ENCODE results near the gene MPPED1.

DNA sequence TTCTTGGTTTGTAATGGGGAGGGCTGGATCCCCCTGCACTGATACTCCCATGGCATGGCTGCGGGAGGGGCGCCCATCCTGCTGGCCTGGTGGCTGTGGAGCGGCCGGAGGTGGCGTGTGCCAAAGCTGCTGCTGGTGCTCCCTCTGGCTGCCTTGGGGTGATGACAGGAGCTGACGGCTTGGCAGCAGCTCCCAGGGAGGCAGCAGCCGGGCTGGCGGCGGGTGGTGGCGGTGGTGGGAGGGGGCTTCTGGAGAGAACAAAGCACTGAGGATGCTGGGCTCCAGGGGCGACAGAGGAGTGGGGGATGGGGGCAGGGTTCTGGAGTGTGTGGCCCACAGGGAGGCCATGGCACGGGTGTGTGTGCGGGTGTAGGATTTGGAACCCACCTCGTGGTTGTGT lies 11.4 kb upstream of the MPPED1 start:
- TF ChIP-seq, protein P1, sequence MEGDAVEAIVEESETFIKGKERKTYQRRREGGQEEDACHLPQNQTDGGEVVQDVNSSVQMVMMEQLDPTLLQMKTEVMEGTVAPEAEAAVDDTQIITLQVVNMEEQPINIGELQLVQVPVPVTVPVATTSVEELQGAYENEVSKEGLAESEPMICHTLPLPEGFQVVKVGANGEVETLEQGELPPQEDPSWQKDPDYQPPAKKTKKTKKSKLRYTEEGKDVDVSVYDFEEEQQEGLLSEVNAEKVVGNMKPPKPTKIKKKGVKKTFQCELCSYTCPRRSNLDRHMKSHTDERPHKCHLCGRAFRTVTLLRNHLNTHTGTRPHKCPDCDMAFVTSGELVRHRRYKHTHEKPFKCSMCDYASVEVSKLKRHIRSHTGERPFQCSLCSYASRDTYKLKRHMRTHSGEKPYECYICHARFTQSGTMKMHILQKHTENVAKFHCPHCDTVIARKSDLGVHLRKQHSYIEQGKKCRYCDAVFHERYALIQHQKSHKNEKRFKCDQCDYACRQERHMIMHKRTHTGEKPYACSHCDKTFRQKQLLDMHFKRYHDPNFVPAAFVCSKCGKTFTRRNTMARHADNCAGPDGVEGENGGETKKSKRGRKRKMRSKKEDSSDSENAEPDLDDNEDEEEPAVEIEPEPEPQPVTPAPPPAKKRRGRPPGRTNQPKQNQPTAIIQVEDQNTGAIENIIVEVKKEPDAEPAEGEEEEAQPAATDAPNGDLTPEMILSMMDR (IDR thresholded peaks at IDR 0.05), result no peak
- no peak for TF ChIP-seq ZFX (IDR thresholded peaks at IDR 0.05; ENCODE audit: borderline replicate concordance)
